ENCODE data around the gene SMAD7. TPM values are rescaled to one million over a fixed set of nuclear protein-coding genes. Genes with fewer than 3 reads are reported as not detected.

Gene SMAD7
- total RNA-seq, 4 donors from 2014 or later: 19.4 to 77.6 (median 30.0) TPM

DNA sequence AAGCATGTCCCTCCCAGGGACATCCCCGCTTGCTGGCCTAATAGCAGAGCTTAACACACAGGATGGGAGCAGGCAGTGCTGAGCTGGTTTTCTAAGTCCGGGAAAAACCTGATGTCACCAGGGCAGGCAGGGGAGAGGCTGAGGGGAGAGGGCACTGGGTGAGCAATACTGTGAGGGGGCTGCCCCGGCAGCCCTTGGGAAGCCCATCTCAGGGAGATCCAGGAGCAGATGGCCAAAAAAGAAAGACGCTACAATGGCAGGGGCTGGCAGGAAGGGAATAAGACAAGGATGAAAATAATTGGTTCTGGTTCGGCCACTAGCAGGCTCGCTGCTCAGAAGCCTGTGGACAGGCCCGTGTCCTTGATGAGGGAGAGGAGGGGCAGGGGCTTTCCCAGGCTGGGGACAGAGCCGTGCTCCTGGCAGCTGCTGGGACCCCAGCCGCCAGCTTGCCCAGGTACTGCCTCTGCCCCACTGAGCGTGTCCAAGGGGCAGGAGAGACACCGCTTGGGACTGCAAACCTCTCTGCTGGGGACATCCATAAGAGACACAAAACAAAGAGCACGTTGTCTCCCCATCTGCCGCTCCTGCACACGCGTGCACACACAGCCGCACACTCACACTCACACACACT is 30.2 kb downstream of the SMAD7 start:
- TF ChIP-seq, protein P1, sequence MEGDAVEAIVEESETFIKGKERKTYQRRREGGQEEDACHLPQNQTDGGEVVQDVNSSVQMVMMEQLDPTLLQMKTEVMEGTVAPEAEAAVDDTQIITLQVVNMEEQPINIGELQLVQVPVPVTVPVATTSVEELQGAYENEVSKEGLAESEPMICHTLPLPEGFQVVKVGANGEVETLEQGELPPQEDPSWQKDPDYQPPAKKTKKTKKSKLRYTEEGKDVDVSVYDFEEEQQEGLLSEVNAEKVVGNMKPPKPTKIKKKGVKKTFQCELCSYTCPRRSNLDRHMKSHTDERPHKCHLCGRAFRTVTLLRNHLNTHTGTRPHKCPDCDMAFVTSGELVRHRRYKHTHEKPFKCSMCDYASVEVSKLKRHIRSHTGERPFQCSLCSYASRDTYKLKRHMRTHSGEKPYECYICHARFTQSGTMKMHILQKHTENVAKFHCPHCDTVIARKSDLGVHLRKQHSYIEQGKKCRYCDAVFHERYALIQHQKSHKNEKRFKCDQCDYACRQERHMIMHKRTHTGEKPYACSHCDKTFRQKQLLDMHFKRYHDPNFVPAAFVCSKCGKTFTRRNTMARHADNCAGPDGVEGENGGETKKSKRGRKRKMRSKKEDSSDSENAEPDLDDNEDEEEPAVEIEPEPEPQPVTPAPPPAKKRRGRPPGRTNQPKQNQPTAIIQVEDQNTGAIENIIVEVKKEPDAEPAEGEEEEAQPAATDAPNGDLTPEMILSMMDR (IDR thresholded peaks at IDR 0.05; ENCODE audit: low read depth): no peak

DNA sequence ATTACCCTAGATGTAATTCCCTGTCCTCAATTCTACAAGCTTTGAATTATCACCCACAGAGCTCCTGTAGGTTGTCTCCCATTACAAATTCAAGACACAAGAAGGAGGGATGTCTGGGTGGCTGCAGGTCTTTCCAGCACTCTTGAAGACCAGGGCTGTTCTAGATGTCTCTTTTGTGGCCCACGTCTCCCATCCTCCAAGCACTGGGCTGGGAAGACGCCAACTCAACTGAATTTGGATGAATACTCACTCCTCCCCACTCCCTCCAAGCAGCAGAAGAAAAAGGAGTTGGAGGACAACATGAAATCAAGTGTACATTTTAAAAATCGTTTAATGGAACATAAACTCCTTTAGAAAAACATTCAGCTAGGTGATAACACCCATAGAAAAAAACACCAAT is 31.2 kb downstream of the SMAD7 start:
- TF ChIP-seq, protein P1 (IDR thresholded peaks at IDR 0.05; ENCODE audit: low read depth): no peak

DNA sequence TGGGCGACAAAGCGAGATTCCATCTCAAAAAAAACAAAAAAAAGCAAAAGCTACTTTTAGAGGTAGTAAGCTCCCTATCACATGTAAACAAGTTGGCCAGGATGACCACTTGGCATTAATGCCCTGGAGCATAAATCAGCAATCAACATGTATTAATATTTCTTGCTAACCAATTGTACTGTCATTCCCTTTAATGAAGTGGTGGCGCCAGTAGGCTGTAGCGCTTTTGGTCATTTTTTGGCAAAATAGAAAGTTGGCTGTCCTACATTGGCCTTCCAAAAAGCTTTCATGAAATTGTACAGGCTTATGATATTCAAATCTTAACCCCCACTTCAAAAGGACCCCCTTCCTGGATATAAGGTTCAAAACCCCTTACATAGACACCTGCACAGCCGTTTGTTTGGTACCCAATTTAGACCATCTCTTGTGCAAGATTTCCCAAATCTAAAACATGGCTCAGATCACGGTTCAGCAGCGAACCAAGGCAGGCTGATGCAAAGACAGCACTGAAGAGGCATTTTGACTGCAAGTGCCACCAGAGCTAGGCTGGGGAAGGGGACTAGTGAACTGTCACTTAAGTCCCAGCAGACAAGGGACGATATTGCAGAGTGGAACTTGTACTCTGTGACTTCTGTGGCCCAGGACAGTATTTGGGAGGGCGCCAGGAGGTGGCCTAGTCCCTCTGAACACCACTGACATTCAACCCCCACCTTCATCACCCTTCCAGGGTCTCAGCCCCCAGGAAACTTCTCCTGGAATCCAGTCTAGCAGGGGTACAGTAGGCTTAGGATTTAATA is 31.9 kb downstream of the SMAD7 start:
- TF ChIP-seq, protein P1 (IDR thresholded peaks at IDR 0.05; ENCODE audit: low read depth): no peak

DNA sequence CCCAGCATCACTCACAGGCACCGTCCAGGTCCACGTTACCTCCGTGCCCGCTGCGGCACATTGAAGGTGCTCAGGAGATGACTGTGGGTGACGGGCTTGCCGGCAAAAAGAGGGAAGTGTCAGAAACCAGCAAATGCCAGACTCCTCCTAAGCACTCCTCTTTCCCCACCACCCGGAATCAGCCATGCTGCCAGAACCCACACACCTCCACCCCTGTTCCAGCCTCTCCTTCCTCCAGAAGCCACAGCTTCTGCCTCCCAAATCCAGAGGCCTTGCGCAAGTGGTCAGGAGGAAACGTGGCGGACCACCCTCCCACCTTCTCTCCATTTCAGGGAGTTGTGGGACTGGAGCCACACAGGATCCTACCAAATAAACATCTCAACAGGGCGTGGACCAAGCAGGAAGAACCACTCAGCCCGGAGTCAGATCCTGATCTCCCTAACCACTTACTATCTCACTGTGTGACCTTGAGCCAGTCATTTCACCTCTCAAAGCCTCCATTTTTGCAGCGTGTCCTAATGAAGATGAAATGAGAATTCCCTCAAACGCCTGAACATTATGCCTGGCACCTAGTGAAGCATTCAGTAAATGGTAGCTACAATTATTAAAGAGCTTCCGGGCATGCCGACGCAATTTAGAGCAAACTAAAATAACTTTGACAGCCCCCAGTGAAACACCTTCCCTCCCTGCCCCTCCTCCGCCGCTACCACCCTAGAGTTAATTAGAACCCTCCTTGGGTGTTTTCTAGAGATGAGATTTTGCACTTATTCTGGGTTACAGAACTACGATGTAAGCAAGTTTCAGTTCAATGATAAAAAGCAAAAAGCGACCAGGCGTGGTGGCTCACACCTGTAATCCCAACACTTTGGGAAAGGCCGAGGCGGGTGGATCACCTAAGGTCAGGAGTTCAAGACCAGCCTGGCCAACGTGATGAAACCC is 32.9 kb downstream of the SMAD7 start:
- TF ChIP-seq, protein P1 (IDR thresholded peaks at IDR 0.05; ENCODE audit: low read depth): no peak

DNA sequence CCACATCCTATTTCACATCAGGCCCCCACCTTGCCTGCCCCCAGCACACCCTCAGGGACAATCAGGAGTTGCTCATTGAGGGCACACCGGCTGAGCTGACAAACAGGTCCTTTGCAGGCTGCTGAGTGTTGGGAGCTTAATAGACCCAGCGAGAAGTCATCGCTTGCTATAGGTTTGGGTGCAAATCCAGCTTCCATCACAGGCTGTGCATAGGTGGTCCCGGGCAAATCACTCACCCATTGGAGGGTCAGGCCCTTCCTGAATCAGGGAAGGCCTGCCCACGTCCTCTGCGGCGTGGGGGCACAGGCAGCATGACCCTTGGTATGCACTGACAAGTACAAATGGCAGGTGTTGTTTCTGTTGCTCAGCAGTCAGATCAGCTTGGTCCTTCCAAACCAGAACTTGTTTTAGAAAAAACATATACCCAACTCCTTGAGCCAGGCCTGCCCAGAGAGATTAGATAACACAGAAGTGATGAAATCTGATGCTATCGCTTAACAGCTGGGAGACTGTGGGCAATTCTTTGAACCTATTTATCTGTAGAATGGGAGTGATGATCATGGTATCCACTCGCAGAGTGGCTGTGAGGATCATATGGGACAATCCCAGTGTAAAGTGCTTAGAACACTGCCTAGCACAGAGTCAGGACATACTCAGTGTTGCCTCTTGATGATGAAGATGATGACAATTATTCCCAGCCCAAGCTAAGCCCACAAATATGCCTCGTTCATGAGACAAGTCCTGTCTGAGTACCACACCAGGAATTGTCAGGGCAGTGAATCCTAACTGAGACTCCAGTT is 34.9 kb downstream of the SMAD7 start:
- TF ChIP-seq, protein P1 (IDR thresholded peaks at IDR 0.05; ENCODE audit: low read depth): no peak

DNA sequence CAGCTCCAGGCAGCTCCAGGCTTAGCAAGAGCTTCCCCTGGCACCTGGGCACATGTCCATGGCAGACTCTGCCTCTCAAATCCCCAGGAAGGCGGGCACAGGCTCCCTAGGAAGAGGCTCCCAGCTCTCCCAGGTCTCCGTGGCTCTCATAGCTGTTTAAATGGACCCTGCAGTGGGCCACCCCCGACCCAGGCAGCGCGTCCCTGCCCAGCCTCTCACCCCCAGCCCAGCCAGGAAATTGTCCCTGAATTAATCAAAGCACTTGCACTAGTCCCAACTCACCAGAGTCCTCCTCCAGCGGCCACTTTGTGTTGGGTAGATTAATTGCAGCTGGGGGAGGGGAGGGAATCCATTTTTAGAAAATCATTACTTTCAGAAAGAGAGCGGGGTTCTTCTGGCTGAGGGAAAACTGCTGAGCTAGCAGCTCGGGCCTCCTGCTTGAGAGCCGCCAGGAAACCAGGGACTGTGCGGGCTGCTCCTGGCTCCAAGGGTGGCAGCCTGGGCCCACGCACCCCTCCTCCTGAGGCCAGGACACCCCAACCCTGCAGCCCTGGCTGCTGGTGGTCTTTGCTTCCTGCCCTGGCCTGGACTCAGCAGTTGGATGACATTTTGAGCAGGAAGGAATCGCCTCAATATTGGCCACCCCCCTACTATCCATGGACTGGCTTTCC is 36.0 kb downstream of the SMAD7 start:
- TF ChIP-seq, protein P1 (IDR thresholded peaks at IDR 0.05; ENCODE audit: low read depth): no peak

Measured in subcutaneous adipose tissue (tissue), 4 donors.